Measurements from ENCODE around the gene RITA1.

DNA sequence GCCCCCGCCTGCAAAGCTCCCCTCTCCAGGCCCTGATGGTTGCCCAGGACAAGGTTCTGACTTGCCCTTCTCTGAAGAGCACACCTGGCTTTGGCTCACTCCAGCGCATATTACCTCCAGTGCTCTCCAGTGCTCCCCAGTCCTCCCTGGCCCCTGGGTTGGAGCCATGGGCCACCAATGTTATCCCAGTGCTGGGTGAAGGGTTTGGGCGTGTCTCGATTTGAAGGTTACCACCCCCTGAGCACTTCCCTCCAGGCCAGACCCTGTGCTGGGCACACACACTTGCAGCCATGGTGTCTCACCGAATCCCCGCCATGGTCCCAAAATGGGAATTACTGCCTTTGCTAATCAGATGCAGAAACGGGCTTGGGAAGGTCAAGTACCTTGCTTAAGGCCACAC is 11.1 kb downstream of the RITA1 start:
- TF ChIP-seq, protein P1, sequence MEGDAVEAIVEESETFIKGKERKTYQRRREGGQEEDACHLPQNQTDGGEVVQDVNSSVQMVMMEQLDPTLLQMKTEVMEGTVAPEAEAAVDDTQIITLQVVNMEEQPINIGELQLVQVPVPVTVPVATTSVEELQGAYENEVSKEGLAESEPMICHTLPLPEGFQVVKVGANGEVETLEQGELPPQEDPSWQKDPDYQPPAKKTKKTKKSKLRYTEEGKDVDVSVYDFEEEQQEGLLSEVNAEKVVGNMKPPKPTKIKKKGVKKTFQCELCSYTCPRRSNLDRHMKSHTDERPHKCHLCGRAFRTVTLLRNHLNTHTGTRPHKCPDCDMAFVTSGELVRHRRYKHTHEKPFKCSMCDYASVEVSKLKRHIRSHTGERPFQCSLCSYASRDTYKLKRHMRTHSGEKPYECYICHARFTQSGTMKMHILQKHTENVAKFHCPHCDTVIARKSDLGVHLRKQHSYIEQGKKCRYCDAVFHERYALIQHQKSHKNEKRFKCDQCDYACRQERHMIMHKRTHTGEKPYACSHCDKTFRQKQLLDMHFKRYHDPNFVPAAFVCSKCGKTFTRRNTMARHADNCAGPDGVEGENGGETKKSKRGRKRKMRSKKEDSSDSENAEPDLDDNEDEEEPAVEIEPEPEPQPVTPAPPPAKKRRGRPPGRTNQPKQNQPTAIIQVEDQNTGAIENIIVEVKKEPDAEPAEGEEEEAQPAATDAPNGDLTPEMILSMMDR (IDR thresholded peaks at IDR 0.05 in 2 of 3, conservative IDR thresholded peaks at IDR 0.05 in 1 of 3; ENCODE audit: borderline replicate concordance in 1 of 3, insufficient read depth in 1 of 3, low read depth in 2 of 3, low read length in 2 of 3), result no peak
- TF ChIP-seq SP1 (IDR thresholded peaks at IDR 0.05; ENCODE audit: low read depth) (no peak), YY1 (IDR thresholded peaks at IDR 0.05; ENCODE audit: extremely low read depth, insufficient replicate concordance, low read depth, low read length) (no peak), RAD21 (IDR thresholded peaks at IDR 0.05; ENCODE audit: low read depth) (no peak), TCF7L2 (IDR thresholded peaks at IDR 0.05; ENCODE audit: borderline replicate concordance, extremely low read depth, insufficient read depth, insufficient read length) (no peak), EGR1 (IDR thresholded peaks at IDR 0.05; ENCODE audit: low read depth) (no peak), POLR2AphosphoS5 (IDR thresholded peaks at IDR 0.05; ENCODE audit: low read depth, low read length) (no peak)
- TF ChIP-seq, protein P2, sequence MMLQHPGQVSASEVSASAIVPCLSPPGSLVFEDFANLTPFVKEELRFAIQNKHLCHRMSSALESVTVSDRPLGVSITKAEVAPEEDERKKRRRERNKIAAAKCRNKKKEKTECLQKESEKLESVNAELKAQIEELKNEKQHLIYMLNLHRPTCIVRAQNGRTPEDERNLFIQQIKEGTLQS (IDR thresholded peaks at IDR 0.05), result no peak
